A673 (cell line): Measurements from ENCODE around the gene MYH15.

Experiments
- CTCF ChIP-seq: fragments of 300-800, 200-600 bp; sonication (generic); conservative IDR thresholded peaks from 2 replicates; pipeline ENCODE4 v1.5.1; 2017; ENCODE audit warnings: low read depth, mild to moderate bottlenecking, antibody characterized with exemption, low read length, moderate library complexity, mixed read lengths
- EZH2 ChIP-seq: fragments of 200-600 bp; sonication (generic); IDR thresholded peaks from 2 replicates; pipeline ENCODE4 v1.6.1; 2017; ENCODE audit warnings: borderline replicate concordance, low read depth, mild to moderate bottlenecking, mixed read lengths, antibody characterized with exemption, low read length; ENCODE audit not compliant: poor library complexity, severe bottlenecking

DNA sequence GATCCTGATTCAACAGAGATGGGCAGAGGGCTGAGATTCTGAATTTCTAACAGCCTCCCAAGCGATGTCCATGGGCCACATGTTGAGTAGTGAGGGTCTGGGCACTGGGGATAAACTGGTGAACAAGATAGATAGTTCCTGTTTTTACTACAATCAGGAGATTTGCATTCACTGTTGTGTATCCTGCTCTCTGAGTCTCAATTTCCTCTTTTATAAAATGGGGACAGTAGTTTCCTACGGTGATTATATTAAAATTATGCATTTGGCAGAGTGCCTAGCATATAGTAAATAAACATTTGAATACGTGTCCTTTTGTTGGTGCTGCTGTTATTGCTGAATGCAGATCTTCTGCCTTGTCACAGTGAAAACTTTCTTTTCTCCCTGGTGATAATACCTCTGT is 102.5 kb downstream of the MYH15 start:
- no peak for TF ChIP-seq CTCF
- TF ChIP-seq EZH2: no peak
